Retina (tissue), 1 donor: Measurements from ENCODE around the gene THADA.

Experiments
- DNase-seq: peaks from one replicate; pipeline ENCODE4 v3.0.0-alpha.2; 2016

The THADA gene

GRCh38 chr2:43321446-43321845 lies 274.4 kb downstream of the THADA start:
- no peak for DNase-seq

- DNase-seq = no peak
These were observed 276.3 kb downstream of the THADA start for GRCh38 chr2:43319541-43319940.

- DNase-seq = no peak
These were observed 277.0 kb downstream of the THADA start for GRCh38 chr2:43318791-43319190.

- DNase-seq = no peak
These were observed 278.2 kb downstream of the THADA start for GRCh38 chr2:43317680-43318079.

- DNase-seq = no peak
These were observed 278.6 kb downstream of the THADA start for GRCh38 chr2:43317194-43317593.

GRCh38 chr2:43315482-43315881 lies 280.4 kb downstream of the THADA start:
- no peak for DNase-seq

GRCh38 chr2:43314299-43314927 lies 281.4 kb downstream of the THADA start:
- no peak for DNase-seq

- no peak for DNase-seq
These were observed 282.2 kb downstream of the THADA start for GRCh38 chr2:43313642-43314017.

GRCh38 chr2:43312755-43313641 lies 282.8 kb downstream of the THADA start:
- peak; percentile 49 for DNase-seq

- no peak for DNase-seq
These were observed 284.6 kb downstream of the THADA start for GRCh38 chr2:43311276-43311675.

GRCh38 chr2:43309935-43310334 lies 285.9 kb downstream of the THADA start:
- no peak for DNase-seq

- DNase-seq = no peak
These were observed 287.9 kb downstream of the THADA start for GRCh38 chr2:43307973-43308372.

GRCh38 chr2:43307046-43307445 lies 288.8 kb downstream of the THADA start:
- DNase-seq = no peak

- no peak for DNase-seq
These were observed 289.6 kb downstream of the THADA start for GRCh38 chr2:43306197-43306596.

GRCh38 chr2:43305517-43305916 lies 290.3 kb downstream of the THADA start:
- DNase-seq = no peak

- DNase-seq = no peak
These were observed 290.8 kb downstream of the THADA start for GRCh38 chr2:43305012-43305411.

- no peak for DNase-seq
These were observed 291.9 kb downstream of the THADA start for GRCh38 chr2:43303889-43304288.

- no peak for DNase-seq
These were observed 292.8 kb downstream of the THADA start for GRCh38 chr2:43302961-43303494.

- DNase-seq = no peak
These were observed 293.5 kb downstream of the THADA start for GRCh38 chr2:43302182-43302960.

GRCh38 chr2:43300781-43301583 lies 294.9 kb downstream of the THADA start:
- no peak for DNase-seq

GRCh38 chr2:43300222-43300621 lies 295.6 kb downstream of the THADA start:
- no peak for DNase-seq

GRCh38 chr2:43298500-43298899 lies 297.3 kb downstream of the THADA start:
- DNase-seq = no peak
